Activated T-helper 1 cell treated with Interleukin-2 at 50 U/mL for 16 hours (primary cell): ENCODE data around the gene PTPRM.

Source experiments
- DNase-seq: peaks from one replicate; pipeline ENCODE4 v3.0.0-alpha.2; 2020; ENCODE audit warnings: low read depth

PTPRM gene

GRCh38 chr18:7600036-7600435 lies 32.9 kb downstream of the PTPRM start:
- no peak for DNase-seq

- DNase-seq, result no peak
Measured at GRCh38 chr18:7600528-7601245, 33.6 kb downstream of the PTPRM start.

GRCh38 chr18:7601246-7601615 lies 34.1 kb downstream of the PTPRM start:
- no peak for DNase-seq

- DNase-seq, result no peak
Measured at GRCh38 chr18:7601936-7602335, 34.8 kb downstream of the PTPRM start.

- DNase-seq, result no peak
Measured at GRCh38 chr18:7603259-7604000, 36.3 kb downstream of the PTPRM start.

- DNase-seq, result no peak
Measured at GRCh38 chr18:7604361-7604760, 37.2 kb downstream of the PTPRM start.

GRCh38 chr18:7605705-7606104 lies 38.6 kb downstream of the PTPRM start:
- no peak for DNase-seq

GRCh38 chr18:7607540-7608173 lies 40.5 kb downstream of the PTPRM start:
- no peak for DNase-seq

GRCh38 chr18:7608174-7608550 lies 41.0 kb downstream of the PTPRM start:
- DNase-seq, result no peak

- DNase-seq, result no peak
Measured at GRCh38 chr18:7608781-7609201, 41.7 kb downstream of the PTPRM start.

GRCh38 chr18:7609617-7610016 lies 42.5 kb downstream of the PTPRM start:
- DNase-seq, result no peak

- DNase-seq, result no peak
Measured at GRCh38 chr18:7614042-7614441, 46.9 kb downstream of the PTPRM start.

GRCh38 chr18:7615840-7616239 lies 48.7 kb downstream of the PTPRM start:
- no peak for DNase-seq

GRCh38 chr18:7616661-7617060 lies 49.5 kb downstream of the PTPRM start:
- no peak for DNase-seq

- DNase-seq, result no peak
Measured at GRCh38 chr18:7617738-7618422, 50.8 kb downstream of the PTPRM start.

GRCh38 chr18:7618891-7619442 lies 51.9 kb downstream of the PTPRM start:
- DNase-seq, result no peak

GRCh38 chr18:7619676-7620075 lies 52.6 kb downstream of the PTPRM start:
- DNase-seq, result no peak

GRCh38 chr18:7622721-7623120 lies 55.6 kb downstream of the PTPRM start:
- DNase-seq, result no peak

- no peak for DNase-seq
Measured at GRCh38 chr18:7623681-7624080, 56.6 kb downstream of the PTPRM start.

GRCh38 chr18:7624697-7625096 lies 57.6 kb downstream of the PTPRM start:
- DNase-seq, result no peak

GRCh38 chr18:7626175-7626921 lies 59.2 kb downstream of the PTPRM start:
- DNase-seq, result no peak
